Measurements from ENCODE around the gene ZGPAT. TPM values are rescaled to one million over a fixed set of nuclear protein-coding genes. Genes with fewer than 3 reads are reported as not detected.

Gene ZGPAT
- polyA plus RNA-seq, 6 donors from 2014 or later: 25.5 to 58.2 (median 28.1) TPM

- no peak for DNase-seq
- H3K27me3 Mint-ChIP-seq: no peaks in the 10 kb centered on the region
- H3K36me3 Mint-ChIP-seq: peaks cover 0 to 7% of the 10 kb centered on the region in 2 donors
Measured at GRCh38 chr20:63732118-63733095, 24.6 kb downstream of the ZGPAT start.

GRCh38 chr20:63733117-63733516, 25.3 kb downstream of the ZGPAT start:
- no peak for ATAC-seq (ENCODE audit: low read depth in 2 of 2)
- no peak for DNase-seq
- Mint-ChIP-seq H3K4me3 (no peak overlapping the region), H3K27ac (no peak overlapping the region), H3K4me1 (peaks cover 31 to 46% (median 34%) of the 10 kb centered on the region in 3 donors), H3K27me3 (no peaks in the 10 kb centered on the region), H3K9me3 (no peaks in the 10 kb centered on the region), H3K36me3 (peaks cover 0 to 7% of the 10 kb centered on the region in 2 donors)

More at GRCh38 chr20:63732118-63733095, 24.6 kb downstream of the ZGPAT start:
- peaks cover 0 to 2% (median 0%) of the 10 kb centered on the region in 7 donors for H3K9me3 Mint-ChIP-seq
- no peak overlapping the region for H3K4me3 Mint-ChIP-seq
- H3K27ac Mint-ChIP-seq: no peak overlapping the region
- peaks cover 31 to 46% (median 40%) of the 10 kb centered on the region in 3 donors for H3K4me1 Mint-ChIP-seq
- no peak for ATAC-seq (ENCODE audit: low read depth in 2 of 2)

GRCh38 chr20:63733579-63734081, 25.8 kb downstream of the ZGPAT start:
- DNase-seq: no peak
- Mint-ChIP-seq H3K9me3 (no peaks in the 10 kb centered on the region), H3K4me3 (peak overlapping the region in 4 of 8 donors; percentile 27 to 73 (median 52))

GRCh38 chr20:63734111-63734945, 26.5 kb downstream of the ZGPAT start:
- Mint-ChIP-seq H3K4me3 (peak overlapping the region in 4 of 8 donors; percentile 27 to 73 (median 52)), H3K27ac (peak overlapping the region in 2 of 6 donors; percentile 88)

More at GRCh38 chr20:63733579-63734081, 25.8 kb downstream of the ZGPAT start:
- no peak for ATAC-seq (ENCODE audit: low read depth in 2 of 2)
- peaks cover 0 to 7% of the 10 kb centered on the region in 2 donors for H3K36me3 Mint-ChIP-seq
- no peaks in the 10 kb centered on the region for H3K27me3 Mint-ChIP-seq
- peak overlapping the region in 2 of 6 donors; percentile 33 to 88 for H3K27ac Mint-ChIP-seq
- peaks cover 25 to 46% (median 29%) of the 10 kb centered on the region in 3 donors for H3K4me1 Mint-ChIP-seq

GRCh38 chr20:63734946-63735858, 27.4 kb downstream of the ZGPAT start:
- Mint-ChIP-seq H3K4me3 (peak overlapping the region in 6 of 8 donors; percentile 35 to 86 (median 70)), H3K9me3 (no peaks in the 10 kb centered on the region), H3K27me3 (no peaks in the 10 kb centered on the region), H3K36me3 (peaks cover 0 to 7% of the 10 kb centered on the region in 2 donors), H3K4me1 (peaks cover 18 to 38% (median 19%) of the 10 kb centered on the region in 3 donors), H3K27ac (peak overlapping the region in 2 of 6 donors; percentile 47 to 79)
- ATAC-seq (ENCODE audit: low read depth in 2 of 2) (no peak), DNase-seq (no peak)

More at GRCh38 chr20:63734111-63734945, 26.5 kb downstream of the ZGPAT start:
- peaks cover 22 to 41% (median 22%) of the 10 kb centered on the region in 3 donors for H3K4me1 Mint-ChIP-seq
- ATAC-seq (ENCODE audit: low read depth in 2 of 2) (no peak), DNase-seq (no peak)
- H3K27me3 Mint-ChIP-seq: no peaks in the 10 kb centered on the region
- H3K36me3 Mint-ChIP-seq: peaks cover 0 to 7% of the 10 kb centered on the region in 2 donors
- H3K9me3 Mint-ChIP-seq: no peaks in the 10 kb centered on the region

GRCh38 chr20:63735859-63736718, 28.2 kb downstream of the ZGPAT start, which contains the start of gene LIME1:
Gene LIME1, plus strand, starts transcription at chr20:63736664. Its CDS starts 886 bp downstream, at chr20:63737550.
- H3K4me3 Mint-ChIP-seq: peak within 1 kb of the TSS; percentile 79 to 90 (median 84)
- no peaks in the 10 kb centered on the region for H3K9me3 Mint-ChIP-seq
- peak; percentile 63 to 65 for ATAC-seq (ENCODE audit: low read depth in 2 of 2)
- H3K36me3 Mint-ChIP-seq: peaks cover 0 to 7% of the 10 kb centered on the region in 2 donors
- H3K27me3 Mint-ChIP-seq: no peaks in the 10 kb centered on the region
- peak within 1 kb of the TSS in 5 of 6 donors; percentile 21 to 88 (median 62) for H3K27ac Mint-ChIP-seq
- H3K4me1 Mint-ChIP-seq: peaks cover 18 to 38% (median 19%) of the 10 kb centered on the region in 3 donors
- DNase-seq: peak; percentile 63

- no peaks in the 10 kb centered on the region for H3K9me3 Mint-ChIP-seq
- H3K36me3 Mint-ChIP-seq: peaks cover 0 to 7% of the 10 kb centered on the region in 2 donors
- H3K27ac Mint-ChIP-seq: peak overlapping the region in 2 of 6 donors; percentile 62 to 79
- ATAC-seq (ENCODE audit: low read depth in 2 of 2) (peak; percentile 31 to 36), DNase-seq (peak; percentile 24)
- peak overlapping the region; percentile 79 to 90 (median 84) for H3K4me3 Mint-ChIP-seq
- H3K4me1 Mint-ChIP-seq: peaks cover 18 to 38% (median 19%) of the 10 kb centered on the region in 3 donors
- H3K27me3 Mint-ChIP-seq: no peaks in the 10 kb centered on the region
Measured at GRCh38 chr20:63736893-63737694, 29.3 kb downstream of the ZGPAT start.

- Mint-ChIP-seq H3K4me3 (peak overlapping the region in 6 of 8 donors; percentile 79 to 90 (median 82)), H3K27ac (no peak overlapping the region), H3K36me3 (peaks cover 0 to 7% of the 10 kb centered on the region in 2 donors), H3K4me1 (peaks cover 18 to 38% (median 19%) of the 10 kb centered on the region in 3 donors), H3K9me3 (no peaks in the 10 kb centered on the region), H3K27me3 (no peaks in the 10 kb centered on the region)
- ATAC-seq (ENCODE audit: low read depth in 2 of 2): no peak
- no peak for DNase-seq
Measured at GRCh38 chr20:63737695-63737944, 29.8 kb downstream of the ZGPAT start.

GRCh38 chr20:63737945-63738686, 30.3 kb downstream of the ZGPAT start:
- H3K4me1 Mint-ChIP-seq: peaks cover 18 to 38% (median 19%) of the 10 kb centered on the region in 3 donors
- DNase-seq: peak; percentile 14
- peak overlapping the region; percentile 15 to 86 (median 38) for H3K4me3 Mint-ChIP-seq
- H3K27ac Mint-ChIP-seq: peak overlapping the region in 1 of 6 donors; percentile 38
- H3K27me3 Mint-ChIP-seq: no peaks in the 10 kb centered on the region
- ATAC-seq (ENCODE audit: low read depth in 2 of 2): peak; percentile 17 to 18
- no peaks in the 10 kb centered on the region for H3K9me3 Mint-ChIP-seq
- peaks cover 0 to 7% of the 10 kb centered on the region in 2 donors for H3K36me3 Mint-ChIP-seq

- no peak overlapping the region for H3K27ac Mint-ChIP-seq
- DNase-seq (no peak), ATAC-seq (ENCODE audit: low read depth in 2 of 2) (peak in 1 of 2 donors; percentile 2)
- peak overlapping the region in 7 of 8 donors; percentile 15 to 86 (median 35) for H3K4me3 Mint-ChIP-seq
- peaks cover 0 to 6% of the 10 kb centered on the region in 2 donors for H3K36me3 Mint-ChIP-seq
- H3K9me3 Mint-ChIP-seq: no peaks in the 10 kb centered on the region
- no peaks in the 10 kb centered on the region for H3K27me3 Mint-ChIP-seq
- peaks cover 14 to 34% (median 18%) of the 10 kb centered on the region in 3 donors for H3K4me1 Mint-ChIP-seq
Measured at GRCh38 chr20:63738687-63739129, 30.9 kb downstream of the ZGPAT start.
